ENCODE measurements around the gene CATSPERE. TPM values are rescaled to one million over a fixed set of nuclear protein-coding genes. Genes with fewer than 3 reads are reported as not detected.
A peak's percentile ranks its signal among the peaks of the same experiment; 100 is the strongest.

The CATSPERE gene
- total and polyA plus RNA-seq, 9 of the 15 experiments (the other 6 are each of a cell fraction or from before 2014, with no cell fraction given): 0.06 to 0.16 (median 0.09) TPM; not detected in 3

- TF ChIP-seq, protein P1, sequence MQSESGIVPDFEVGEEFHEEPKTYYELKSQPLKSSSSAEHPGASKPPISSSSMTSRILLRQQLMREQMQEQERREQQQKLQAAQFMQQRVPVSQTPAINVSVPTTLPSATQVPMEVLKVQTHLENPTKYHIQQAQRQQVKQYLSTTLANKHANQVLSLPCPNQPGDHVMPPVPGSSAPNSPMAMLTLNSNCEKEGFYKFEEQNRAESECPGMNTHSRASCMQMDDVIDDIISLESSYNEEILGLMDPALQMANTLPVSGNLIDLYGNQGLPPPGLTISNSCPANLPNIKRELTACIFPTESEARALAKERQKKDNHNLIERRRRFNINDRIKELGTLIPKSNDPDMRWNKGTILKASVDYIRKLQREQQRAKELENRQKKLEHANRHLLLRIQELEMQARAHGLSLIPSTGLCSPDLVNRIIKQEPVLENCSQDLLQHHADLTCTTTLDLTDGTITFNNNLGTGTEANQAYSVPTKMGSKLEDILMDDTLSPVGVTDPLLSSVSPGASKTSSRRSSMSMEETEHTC (IDR thresholded peaks at IDR 0.05): no peak
- TF ChIP-seq ZNF384 (IDR thresholded peaks at IDR 0.05; ENCODE audit: low read depth, low read length) (peak; percentile 90), ADNP (tag; IDR thresholded peaks at IDR 0.05) (no peak), TRIM28 (IDR thresholded peaks at IDR 0.05) (no peak), DDX20 (tag; IDR thresholded peaks at IDR 0.05; ENCODE audit: low read depth) (no peak), RBM25 (IDR thresholded peaks at IDR 0.05; ENCODE audit: low read depth, low read length, severe bottlenecking) (no peak), DPF2 (IDR thresholded peaks at IDR 0.05) (no peak), ZNF124 (CRISPR knock-in tag; IDR thresholded peaks at IDR 0.05) (no peak), ZNF311 (CRISPR knock-in tag; IDR thresholded peaks at IDR 0.05) (no peak)
- TF ChIP-seq, protein P2, sequence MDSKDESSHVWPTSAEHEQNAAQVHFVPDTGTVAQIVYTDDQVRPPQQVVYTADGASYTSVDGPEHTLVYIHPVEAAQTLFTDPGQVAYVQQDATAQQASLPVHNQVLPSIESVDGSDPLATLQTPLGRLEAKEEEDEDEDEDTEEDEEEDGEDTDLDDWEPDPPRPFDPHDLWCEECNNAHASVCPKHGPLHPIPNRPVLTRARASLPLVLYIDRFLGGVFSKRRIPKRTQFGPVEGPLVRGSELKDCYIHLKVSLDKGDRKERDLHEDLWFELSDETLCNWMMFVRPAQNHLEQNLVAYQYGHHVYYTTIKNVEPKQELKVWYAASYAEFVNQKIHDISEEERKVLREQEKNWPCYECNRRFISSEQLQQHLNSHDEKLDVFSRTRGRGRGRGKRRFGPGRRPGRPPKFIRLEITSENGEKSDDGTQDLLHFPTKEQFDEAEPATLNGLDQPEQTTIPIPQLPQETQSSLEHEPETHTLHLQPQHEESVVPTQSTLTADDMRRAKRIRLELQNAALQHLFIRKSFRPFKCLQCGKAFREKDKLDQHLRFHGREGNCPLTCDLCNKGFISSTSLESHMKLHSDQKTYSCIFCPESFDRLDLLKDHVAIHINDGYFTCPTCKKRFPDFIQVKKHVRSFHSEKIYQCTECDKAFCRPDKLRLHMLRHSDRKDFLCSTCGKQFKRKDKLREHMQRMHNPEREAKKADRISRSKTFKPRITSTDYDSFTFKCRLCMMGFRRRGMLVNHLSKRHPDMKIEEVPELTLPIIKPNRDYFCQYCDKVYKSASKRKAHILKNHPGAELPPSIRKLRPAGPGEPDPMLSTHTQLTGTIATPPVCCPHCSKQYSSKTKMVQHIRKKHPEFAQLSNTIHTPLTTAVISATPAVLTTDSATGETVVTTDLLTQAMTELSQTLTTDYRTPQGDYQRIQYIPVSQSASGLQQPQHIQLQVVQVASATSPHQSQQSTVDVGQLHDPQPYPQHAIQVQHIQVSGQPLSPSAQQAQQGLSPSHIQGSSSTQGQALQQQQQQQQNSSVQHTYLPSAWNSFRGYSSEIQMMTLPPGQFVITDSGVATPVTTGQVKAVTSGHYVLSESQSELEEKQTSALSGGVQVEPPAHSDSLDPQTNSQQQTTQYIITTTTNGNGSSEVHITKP (IDR thresholded peaks at IDR 0.05; ENCODE audit: partially characterized antibody): no peak
- TF ChIP-seq, protein P3, sequence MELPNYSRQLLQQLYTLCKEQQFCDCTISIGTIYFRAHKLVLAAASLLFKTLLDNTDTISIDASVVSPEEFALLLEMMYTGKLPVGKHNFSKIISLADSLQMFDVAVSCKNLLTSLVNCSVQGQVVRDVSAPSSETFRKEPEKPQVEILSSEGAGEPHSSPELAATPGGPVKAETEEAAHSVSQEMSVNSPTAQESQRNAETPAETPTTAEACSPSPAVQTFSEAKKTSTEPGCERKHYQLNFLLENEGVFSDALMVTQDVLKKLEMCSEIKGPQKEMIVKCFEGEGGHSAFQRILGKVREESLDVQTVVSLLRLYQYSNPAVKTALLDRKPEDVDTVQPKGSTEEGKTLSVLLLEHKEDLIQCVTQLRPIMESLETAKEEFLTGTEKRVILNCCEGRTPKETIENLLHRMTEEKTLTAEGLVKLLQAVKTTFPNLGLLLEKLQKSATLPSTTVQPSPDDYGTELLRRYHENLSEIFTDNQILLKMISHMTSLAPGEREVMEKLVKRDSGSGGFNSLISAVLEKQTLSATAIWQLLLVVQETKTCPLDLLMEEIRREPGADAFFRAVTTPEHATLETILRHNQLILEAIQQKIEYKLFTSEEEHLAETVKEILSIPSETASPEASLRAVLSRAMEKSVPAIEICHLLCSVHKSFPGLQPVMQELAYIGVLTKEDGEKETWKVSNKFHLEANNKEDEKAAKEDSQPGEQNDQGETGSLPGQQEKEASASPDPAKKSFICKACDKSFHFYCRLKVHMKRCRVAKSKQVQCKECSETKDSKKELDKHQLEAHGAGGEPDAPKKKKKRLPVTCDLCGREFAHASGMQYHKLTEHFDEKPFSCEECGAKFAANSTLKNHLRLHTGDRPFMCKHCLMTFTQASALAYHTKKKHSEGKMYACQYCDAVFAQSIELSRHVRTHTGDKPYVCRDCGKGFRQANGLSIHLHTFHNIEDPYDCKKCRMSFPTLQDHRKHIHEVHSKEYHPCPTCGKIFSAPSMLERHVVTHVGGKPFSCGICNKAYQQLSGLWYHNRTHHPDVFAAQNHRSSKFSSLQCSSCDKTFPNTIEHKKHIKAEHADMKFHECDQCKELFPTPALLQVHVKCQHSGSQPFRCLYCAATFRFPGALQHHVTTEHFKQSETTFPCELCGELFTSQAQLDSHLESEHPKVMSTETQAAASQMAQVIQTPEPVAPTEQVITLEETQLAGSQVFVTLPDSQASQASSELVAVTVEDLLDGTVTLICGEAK (IDR thresholded peaks at IDR 0.05): no peak
- TF ChIP-seq, protein P3 (CRISPR knock-in tag; IDR thresholded peaks at IDR 0.05): no peak
- TF ChIP-seq, protein P4, sequence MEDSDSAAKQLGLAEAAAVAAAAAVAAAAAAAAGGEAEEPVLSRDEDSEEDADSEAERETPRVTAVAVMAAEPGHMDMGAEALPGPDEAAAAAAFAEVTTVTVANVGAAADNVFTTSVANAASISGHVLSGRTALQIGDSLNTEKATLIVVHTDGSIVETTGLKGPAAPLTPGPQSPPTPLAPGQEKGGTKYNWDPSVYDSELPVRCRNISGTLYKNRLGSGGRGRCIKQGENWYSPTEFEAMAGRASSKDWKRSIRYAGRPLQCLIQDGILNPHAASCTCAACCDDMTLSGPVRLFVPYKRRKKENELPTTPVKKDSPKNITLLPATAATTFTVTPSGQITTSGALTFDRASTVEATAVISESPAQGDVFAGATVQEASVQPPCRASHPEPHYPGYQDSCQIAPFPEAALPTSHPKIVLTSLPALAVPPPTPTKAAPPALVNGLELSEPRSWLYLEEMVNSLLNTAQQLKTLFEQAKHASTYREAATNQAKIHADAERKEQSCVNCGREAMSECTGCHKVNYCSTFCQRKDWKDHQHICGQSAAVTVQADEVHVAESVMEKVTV (CRISPR knock-in tag; IDR thresholded peaks at IDR 0.05): peak; percentile 72
These were observed 142.4 kb downstream of the CATSPERE start (continued) for GRCh38 chr1:244603498-244603897.
